ENCODE data around the gene ODC1. TPM values are rescaled to one million over a fixed set of nuclear protein-coding genes. Genes with fewer than 3 reads are reported as not detected.

Gene ODC1
- polyA plus RNA-seq, 1 experiment = 86.9 TPM

DNA sequence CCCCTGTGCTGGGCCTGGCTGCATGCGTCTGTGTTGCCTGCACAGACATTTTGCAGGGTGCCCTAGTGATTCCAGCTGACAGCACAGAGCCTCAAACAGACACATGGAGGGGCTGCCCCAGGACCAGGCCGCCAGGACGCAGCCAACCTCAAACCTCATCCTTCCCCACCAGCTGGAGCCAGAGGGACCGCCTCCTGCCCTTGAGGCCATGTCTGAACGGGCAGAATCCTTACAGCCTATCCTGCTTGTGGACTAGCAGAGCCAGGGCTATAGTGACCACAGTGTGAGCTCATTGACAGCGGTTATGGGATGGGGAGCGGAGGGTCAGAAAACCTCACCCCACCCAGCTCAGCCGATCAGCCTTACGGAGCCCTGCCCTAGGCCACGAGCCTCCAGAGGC is 22.4 kb downstream of the ODC1 start:
- TF ChIP-seq CTCF (IDR thresholded peaks at IDR 0.05; ENCODE audit: insufficient read depth, low read depth, low read length) = no peak
- ChIA-PET POLR2A (no interaction called here), CTCF (interaction anchor here (1.5 to 2.3 kb wide), 2 partner anchors 9 to 354 kb away, joined by 6 to 9 read pairs; no protein-coding TSS in a partner anchor)
- no peak for DNase-seq (ENCODE audit: low read depth)
- H3K4me3 ChIP-seq (ENCODE audit: low read depth, low read length) = no peak overlapping the region
- no peaks in the 10 kb centered on the region for H3K36me3 ChIP-seq (ENCODE audit: control insufficient read depth, insufficient read depth, low read length)
- H3K27me3 ChIP-seq (ENCODE audit: control insufficient read depth, insufficient read depth, low read length) = no peaks in the 10 kb centered on the region

DNA sequence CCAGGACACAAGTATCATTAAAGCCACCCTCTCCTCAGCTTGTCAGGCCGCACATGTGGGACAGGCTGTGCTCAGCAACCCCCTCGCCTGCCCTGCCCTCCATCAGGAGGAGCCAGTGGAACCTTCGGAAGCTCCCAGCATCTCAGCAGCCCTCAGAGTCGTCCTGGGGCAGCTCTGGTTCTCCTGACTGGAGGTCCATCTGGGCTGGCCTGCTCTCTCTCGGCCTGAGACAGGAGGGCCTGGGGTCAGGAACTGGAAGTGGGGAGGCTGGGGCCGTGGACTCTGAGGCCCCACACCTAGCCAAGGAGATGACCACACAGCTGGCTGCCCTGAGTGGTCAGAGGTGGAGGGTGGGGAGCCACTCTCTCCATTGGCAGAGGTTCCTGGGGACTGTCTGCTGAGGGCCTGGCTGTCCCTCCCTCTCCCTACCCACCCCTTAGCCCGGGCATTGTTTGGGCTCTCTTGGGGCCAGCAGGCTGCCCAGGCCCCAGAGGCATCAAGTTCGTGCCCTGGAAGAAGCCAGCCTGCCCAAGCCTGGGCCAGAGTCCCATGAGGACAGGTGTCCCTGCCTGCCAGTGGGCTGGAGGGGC is 23.1 kb downstream of the ODC1 start:
- ChIA-PET POLR2A (no interaction called here), CTCF (interaction anchor here (0.9 to 2.3 kb wide), 7 partner anchors 10 to 344 kb away, joined by 3 to 7 read pairs (median 4); no protein-coding TSS in a partner anchor)
- Histone ChIP-seq H3K27me3 (ENCODE audit: control insufficient read depth, insufficient read depth, low read length) (no peaks in the 10 kb centered on the region), H3K36me3 (ENCODE audit: control insufficient read depth, insufficient read depth, low read length) (no peaks in the 10 kb centered on the region), H3K4me3 (ENCODE audit: low read depth, low read length) (no peak overlapping the region)
- TF ChIP-seq CTCF (IDR thresholded peaks at IDR 0.05; ENCODE audit: insufficient read depth, low read depth, low read length) = no peak
- no peak for DNase-seq (ENCODE audit: low read depth)

- no peaks in the 10 kb centered on the region for H3K27me3 ChIP-seq (ENCODE audit: control insufficient read depth, insufficient read depth, low read length)
- DNase-seq (ENCODE audit: low read depth) = no peak
- no peaks in the 10 kb centered on the region for H3K36me3 ChIP-seq (ENCODE audit: control insufficient read depth, insufficient read depth, low read length)
- ChIA-PET POLR2A (no interaction called here), CTCF (interaction anchor here (0.9 to 1.6 kb wide), 6 partner anchors 11 to 351 kb away, joined by 3 to 7 read pairs (median 4); no protein-coding TSS in a partner anchor)
- H3K4me3 ChIP-seq (ENCODE audit: low read depth, low read length) = no peak overlapping the region
- no peak for TF ChIP-seq CTCF (IDR thresholded peaks at IDR 0.05; ENCODE audit: insufficient read depth, low read depth, low read length)
Measured at GRCh38 chr2:10424051-10424450, 24.1 kb downstream of the ODC1 start.

GRCh38 chr2:10423400-10423774 is 24.7 kb downstream of the ODC1 start:
- CTCF ChIA-PET = interaction anchor here (0.8 to 1.6 kb wide), 5 partner anchors 12 to 351 kb away, joined by 3 to 7 read pairs (median 4); no protein-coding TSS in a partner anchor
- POLR2A ChIA-PET = no interaction called here
- H3K36me3 ChIP-seq (ENCODE audit: control insufficient read depth, insufficient read depth, low read length) = no peaks in the 10 kb centered on the region
- no peak for TF ChIP-seq CTCF (IDR thresholded peaks at IDR 0.05; ENCODE audit: insufficient read depth, low read depth, low read length)
- H3K4me3 ChIP-seq (ENCODE audit: low read depth, low read length) = no peak overlapping the region
- no peak for DNase-seq (ENCODE audit: low read depth)
- H3K27me3 ChIP-seq (ENCODE audit: control insufficient read depth, insufficient read depth, low read length) = no peaks in the 10 kb centered on the region

- Histone ChIP-seq H3K36me3 (ENCODE audit: control insufficient read depth, insufficient read depth, low read length) (no peaks in the 10 kb centered on the region), H3K4me3 (ENCODE audit: low read depth, low read length) (no peak overlapping the region), H3K27me3 (ENCODE audit: control insufficient read depth, insufficient read depth, low read length) (no peaks in the 10 kb centered on the region)
- CTCF ChIA-PET = interaction anchor here (0.8 to 1.6 kb wide), 3 partner anchors 12 to 66 kb away, joined by 3 to 7 read pairs (median 4); no protein-coding TSS in a partner anchor
- no peak for TF ChIP-seq CTCF (IDR thresholded peaks at IDR 0.05; ENCODE audit: insufficient read depth, low read depth, low read length)
- POLR2A ChIA-PET = no interaction called here
- DNase-seq (ENCODE audit: low read depth) = no peak
Measured at GRCh38 chr2:10422732-10423399, 25.3 kb downstream of the ODC1 start.
